Lower leg skin (tissue), 4 donors: Measurements from ENCODE around the gene SS18L1. TPM values are rescaled to one million over a fixed set of nuclear protein-coding genes. Genes with fewer than 3 reads are reported as not detected.

Experiments
- DNase-seq, 2 donors: peaks; one replicate each; pipeline ENCODE4 v3.0.0-alpha.2; 2019; ENCODE audit warnings: low spot score in 2 of 2
- H3K4me3 ChIP-seq: fragments of 200-600 bp; sonication (generic); 2 replicates; pipeline ENCODE4 v1.5.1; 2017; ENCODE audit warnings: mild to moderate bottlenecking, low read depth; ENCODE audit not compliant: poor library complexity, severe bottlenecking
- POLR2A ChIP-seq, 2 donors: fragments of 450-650 bp; IDR thresholded peaks; one replicate each; pipeline ENCODE4 v1.6.1; 2016 to 2017; ENCODE audit warnings: antibody characterized with exemption in 2 of 2, mild to moderate bottlenecking in 1 of 2, moderate library complexity in 1 of 2
- WGBS, 2 donors: methylation state at CpG; one replicate each; pipeline ENCODE4 v1.1.5; 2018; 5-methylcytosine and 5-hydroxymethylcytosine counted together
- intact Hi-C: fragments of 100-400 bp; cut with DNase I; formaldehyde crosslinking; loops from one replicate; pipeline ENCODE4 v1.15.0; 2023; ENCODE audit warnings: low total_unique reads
- total RNA-seq, 4 donors: library from RNA; depleted of rRNA; stranded (reverse); fragments of >200 nt; gene quantifications; one replicate each; pipeline ENCODE4 v1.1.0, GENCODE V29; 2016
- TF ChIP-seq, protein P1 (sequence below), 3 donors: fragments of 450-650 bp; IDR thresholded peaks; one replicate each; pipeline ENCODE4 v1.5.1; 2016; ENCODE audit warnings: antibody characterized with exemption in 3 of 3, mild to moderate bottlenecking in 3 of 3, moderate library complexity in 2 of 3

The SS18L1 gene
- total RNA-seq, 4 donors from 2014 or later: 23.3 to 51.7 (median 25.8) TPM

DNA sequence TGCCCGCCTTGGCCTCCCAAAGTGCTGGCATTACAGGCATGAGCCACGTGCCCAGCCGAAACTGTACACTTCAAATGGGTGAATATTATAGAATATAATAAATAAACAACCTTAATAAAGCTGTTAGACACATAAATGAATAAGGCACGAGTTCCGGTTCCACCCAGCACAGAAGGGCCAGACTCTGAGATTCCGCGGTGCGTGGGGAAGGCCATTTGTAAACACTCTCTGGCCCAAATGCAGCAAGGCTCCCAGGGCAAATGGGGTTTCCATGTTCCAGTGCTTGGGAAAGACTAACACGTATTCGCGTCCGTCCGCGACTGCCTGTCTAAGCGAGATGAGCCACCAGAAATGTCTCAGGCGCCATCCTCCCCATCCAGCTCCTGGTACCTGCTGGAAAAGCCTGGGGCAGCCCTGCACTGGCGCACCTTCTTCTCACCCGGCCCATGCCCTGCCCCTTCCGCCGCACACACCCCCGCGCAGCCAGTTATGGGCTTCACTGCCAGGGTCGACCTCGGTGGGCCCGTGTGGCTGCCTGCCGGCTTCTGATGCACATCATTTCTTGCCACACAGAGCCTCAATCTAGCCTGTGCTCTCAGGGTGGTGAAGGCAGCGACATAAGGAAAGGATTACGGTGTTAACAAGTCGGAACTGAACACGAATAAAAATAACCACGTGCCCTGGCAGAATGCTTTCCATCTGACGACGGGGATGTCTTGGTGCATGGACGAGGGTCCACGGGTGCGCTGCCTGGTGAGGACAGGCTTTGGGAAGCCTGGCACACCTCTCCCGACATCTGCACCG is 26.8 kb upstream of the SS18L1 start:
- WGBS, 2 donors: 67 to 78% methylated on average over 38 of the region's 38 CpGs
- H3K4me3 ChIP-seq: no peak overlapping the region
- DNase-seq: no peak
- intact Hi-C loops: no loop called here
- TF ChIP-seq POLR2A (IDR thresholded peaks at IDR 0.05): no peak
- TF ChIP-seq, protein P1, sequence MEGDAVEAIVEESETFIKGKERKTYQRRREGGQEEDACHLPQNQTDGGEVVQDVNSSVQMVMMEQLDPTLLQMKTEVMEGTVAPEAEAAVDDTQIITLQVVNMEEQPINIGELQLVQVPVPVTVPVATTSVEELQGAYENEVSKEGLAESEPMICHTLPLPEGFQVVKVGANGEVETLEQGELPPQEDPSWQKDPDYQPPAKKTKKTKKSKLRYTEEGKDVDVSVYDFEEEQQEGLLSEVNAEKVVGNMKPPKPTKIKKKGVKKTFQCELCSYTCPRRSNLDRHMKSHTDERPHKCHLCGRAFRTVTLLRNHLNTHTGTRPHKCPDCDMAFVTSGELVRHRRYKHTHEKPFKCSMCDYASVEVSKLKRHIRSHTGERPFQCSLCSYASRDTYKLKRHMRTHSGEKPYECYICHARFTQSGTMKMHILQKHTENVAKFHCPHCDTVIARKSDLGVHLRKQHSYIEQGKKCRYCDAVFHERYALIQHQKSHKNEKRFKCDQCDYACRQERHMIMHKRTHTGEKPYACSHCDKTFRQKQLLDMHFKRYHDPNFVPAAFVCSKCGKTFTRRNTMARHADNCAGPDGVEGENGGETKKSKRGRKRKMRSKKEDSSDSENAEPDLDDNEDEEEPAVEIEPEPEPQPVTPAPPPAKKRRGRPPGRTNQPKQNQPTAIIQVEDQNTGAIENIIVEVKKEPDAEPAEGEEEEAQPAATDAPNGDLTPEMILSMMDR (IDR thresholded peaks at IDR 0.05): no peak

DNA sequence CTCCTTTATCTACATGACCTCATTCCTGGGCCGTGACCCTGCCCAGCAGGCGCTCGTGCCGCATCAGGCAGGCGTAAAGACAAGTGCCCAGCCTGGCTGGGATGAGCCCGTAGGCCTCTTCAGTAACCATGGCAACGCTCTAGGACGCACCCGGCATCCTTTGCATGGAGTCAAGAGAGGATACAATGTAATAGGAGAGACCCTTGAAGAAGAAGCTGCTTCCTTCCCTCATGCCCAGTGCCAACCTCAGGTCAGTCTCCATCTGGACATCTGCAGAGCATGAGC is 26.3 kb upstream of the SS18L1 start:
- 40 to 46% methylated on average over 9 of the region's 9 CpGs for WGBS, 2 donors
- no peak overlapping the region for H3K4me3 ChIP-seq
- TF ChIP-seq, protein P1 (IDR thresholded peaks at IDR 0.05): no peak
- TF ChIP-seq POLR2A (IDR thresholded peaks at IDR 0.05): no peak
- no peak for DNase-seq
- intact Hi-C loops: no loop called here

DNA sequence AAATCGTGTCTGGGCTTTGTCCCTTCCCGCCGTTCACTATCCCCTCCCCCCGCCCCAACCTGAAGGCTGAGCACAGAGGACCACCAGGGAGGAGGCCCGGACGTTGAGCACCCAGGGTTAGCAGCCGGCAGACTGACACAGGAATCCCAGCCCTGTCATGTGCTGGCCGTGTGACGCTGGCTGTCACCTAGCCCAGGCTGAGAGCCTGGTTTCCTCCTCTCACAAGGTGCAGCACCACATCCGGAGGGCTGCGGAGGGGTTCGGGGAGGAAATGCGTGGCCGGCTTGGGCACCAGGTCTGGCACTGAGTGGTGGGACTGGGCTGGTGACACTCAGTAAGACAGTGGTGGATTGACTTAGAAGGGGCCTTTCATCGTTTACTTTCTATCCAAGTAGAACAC is 25.9 kb upstream of the SS18L1 start:
- WGBS, 2 donors: 46 to 59% methylated on average over 10 to 15 of the region's 15 CpGs
- intact Hi-C loops: no loop called here
- H3K4me3 ChIP-seq: no peak overlapping the region
- no peak for DNase-seq
- TF ChIP-seq, protein P1 (IDR thresholded peaks at IDR 0.05): no peak
- TF ChIP-seq POLR2A (IDR thresholded peaks at IDR 0.05): no peak

DNA sequence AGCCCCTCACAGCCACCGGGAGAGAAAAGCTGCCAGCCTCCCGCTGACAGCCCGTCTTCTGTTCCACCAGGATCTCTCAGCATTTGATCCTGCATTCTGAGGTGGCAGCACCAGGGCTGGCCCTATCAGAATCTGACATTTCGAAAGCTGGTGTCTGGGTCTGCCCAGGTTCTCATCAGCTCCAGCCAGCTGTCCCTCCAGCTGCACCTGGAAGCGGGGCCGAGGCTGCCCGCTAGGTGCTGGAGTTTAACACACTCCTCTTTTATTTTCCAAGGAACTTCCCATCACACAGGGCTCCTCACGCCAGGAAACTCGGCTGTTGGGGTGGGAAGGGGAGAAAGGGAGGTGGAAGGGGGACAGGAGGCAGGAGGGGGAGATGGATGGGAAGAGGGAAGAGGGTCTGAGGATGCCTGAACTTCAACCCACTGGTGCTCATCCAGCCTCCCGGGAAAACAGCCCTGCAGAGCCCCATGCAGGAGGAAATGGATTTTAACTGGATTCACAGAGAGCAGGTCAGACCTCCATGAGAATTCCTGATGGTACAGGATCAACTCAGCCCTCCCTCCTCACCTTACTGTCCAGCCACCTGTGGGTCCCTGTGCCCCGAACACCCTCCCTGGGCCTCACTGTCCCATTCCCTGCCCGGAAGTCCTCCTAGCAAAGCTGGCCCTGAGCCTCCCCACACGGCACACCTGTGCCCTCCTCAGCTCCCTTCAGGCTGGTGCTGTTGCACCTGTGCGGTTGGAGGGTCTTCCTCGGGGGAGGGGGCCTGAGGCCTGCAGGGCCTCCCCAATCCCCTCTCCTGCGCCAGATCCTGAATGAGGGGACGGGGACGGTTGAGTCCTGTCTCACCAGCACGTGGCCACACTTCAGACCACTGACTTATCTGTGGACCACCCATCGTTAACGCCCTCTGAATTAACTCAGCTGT is 25.2 kb upstream of the SS18L1 start:
- no peak for DNase-seq
- no peak overlapping the region for H3K4me3 ChIP-seq
- WGBS, 2 donors: 62 to 66% methylated on average over 21 of the region's 21 CpGs
- TF ChIP-seq, protein P1 (IDR thresholded peaks at IDR 0.05): no peak
- TF ChIP-seq POLR2A (IDR thresholded peaks at IDR 0.05): no peak
- intact Hi-C loops: no loop called here

DNA sequence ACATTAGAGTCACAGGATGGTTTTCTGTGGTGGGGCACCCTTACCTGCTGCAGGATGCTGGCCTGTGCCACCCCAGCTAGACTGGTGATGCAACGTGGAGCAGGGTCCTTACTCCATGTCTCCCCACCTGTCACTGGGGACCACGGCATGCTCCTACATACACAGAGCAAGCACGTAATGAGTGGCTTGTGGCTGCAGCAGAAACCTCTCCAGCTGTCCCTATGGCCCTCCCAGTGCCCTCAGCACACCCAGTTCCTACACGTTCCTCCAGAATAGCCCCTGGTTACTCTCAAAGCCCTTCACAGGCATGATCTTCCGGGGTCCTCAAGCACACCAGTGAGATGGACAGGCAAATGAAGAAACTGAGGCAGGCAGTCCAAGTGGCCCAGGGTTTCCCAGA is 24.5 kb upstream of the SS18L1 start:
- WGBS, 2 donors: 82 to 93% methylated on average over 4 to 5 of the region's 5 CpGs
- no peak for DNase-seq
- H3K4me3 ChIP-seq: no peak overlapping the region
- intact Hi-C loops: no loop called here
- no peak for TF ChIP-seq POLR2A (IDR thresholded peaks at IDR 0.05)
- TF ChIP-seq, protein P1 (IDR thresholded peaks at IDR 0.05): no peak
